Tibial nerve (tissue), 4 donors: ENCODE results near the gene FAM169A. TPM values are rescaled to one million over a fixed set of nuclear protein-coding genes. Genes with fewer than 3 reads are reported as not detected.
A peak's percentile ranks its signal among the peaks of the same experiment; 100 is the strongest.
"Not testable (repeated sequence)": the region's sequence is repeated elsewhere in the genome, so short reads cannot be mapped to it uniquely, and the experiment has no call there.

Source experiments
- DNase-seq, 2 donors: peaks; one replicate each; pipeline ENCODE4 v3.0.0-alpha.2; 2019; ENCODE audit warnings: low spot score in 2 of 2
- H3K27ac ChIP-seq, 4 donors: fragments of 200-600 bp; sonication (generic) in 3 of 4; one replicate each; pipeline ENCODE4 v1.5.1; 2017 to 2019; ENCODE audit warnings: mild to moderate bottlenecking in 1 of 4
- H3K27me3 ChIP-seq, 2 donors: fragments of 200-600 bp; sonication (generic) in 1 of 2; one replicate each; pipeline versions ENCODE4 v1.5.1 to v1.6.0; 2017 to 2019
- H3K36me3 ChIP-seq, 3 donors: fragments of 200-600 bp; sonication (generic); one replicate each; pipeline ENCODE4 v1.5.1; 2018 to 2019
- H3K4me1 ChIP-seq, 4 donors: fragments of 200-600 bp; sonication (generic) in 3 of 4; one replicate each; pipeline ENCODE4 v1.5.1; 2017 to 2019
- H3K4me3 ChIP-seq, 4 donors: fragments of 200-600 bp; sonication (generic) in 3 of 4; one replicate each; pipeline ENCODE4 v1.5.1; 2017 to 2019; ENCODE audit warnings: mild to moderate bottlenecking in 1 of 4, moderate library complexity in 1 of 4
- H3K9me3 ChIP-seq, 4 donors: fragments of 200-600 bp; sonication (generic) in 3 of 4; one replicate each; pipeline ENCODE4 v1.5.1; 2017 to 2019
- EP300 ChIP-seq, 2 donors: sonication (generic); formaldehyde crosslinking; IDR thresholded peaks; one replicate each; pipeline ENCODE4 v1.6.1; 2017; ENCODE audit warnings: antibody characterized with exemption in 2 of 2, mild to moderate bottlenecking in 1 of 2
- POLR2A ChIP-seq, 2 donors: fragments of 450-650 bp; IDR thresholded peaks; one replicate each; pipeline ENCODE4 v1.6.1; 2017; ENCODE audit warnings: antibody characterized with exemption in 2 of 2, mild to moderate bottlenecking in 2 of 2, moderate library complexity in 2 of 2
- whole genome bisulfite sequencing, 2 donors: methylation state at CpG; one replicate each; pipeline ENCODE4 v1.1.5; 2018; 5-methylcytosine and 5-hydroxymethylcytosine counted together
- total RNA-seq, 4 donors: library from RNA; depleted of rRNA; stranded (reverse); fragments of >200 nt; gene quantifications; one replicate each; pipeline ENCODE4 v1.1.0, GENCODE V29; 2016
- TF ChIP-seq, protein P1 (sequence below), 5 experiments: fragments of 200-600 bp in 3 of 5; fragments of 450-650 bp in 2 of 5; sonication (generic) in 3 of 5; IDR thresholded peaks; one replicate each; pipeline ENCODE4 v1.5.1; 2016 to 2019; ENCODE audit warnings: antibody characterized with exemption in 5 of 5, mild to moderate bottlenecking in 3 of 5, moderate library complexity in 2 of 5

The FAM169A gene
- total RNA-seq, 4 donors from 2014 or later, result 5.9 to 15.3 (median 10.8) TPM

- no peaks in the 10 kb centered on the region for H3K9me3 ChIP-seq
These were observed 7.5 kb upstream of the FAM169A start for GRCh38 chr5:74873525-74874249.

DNA sequence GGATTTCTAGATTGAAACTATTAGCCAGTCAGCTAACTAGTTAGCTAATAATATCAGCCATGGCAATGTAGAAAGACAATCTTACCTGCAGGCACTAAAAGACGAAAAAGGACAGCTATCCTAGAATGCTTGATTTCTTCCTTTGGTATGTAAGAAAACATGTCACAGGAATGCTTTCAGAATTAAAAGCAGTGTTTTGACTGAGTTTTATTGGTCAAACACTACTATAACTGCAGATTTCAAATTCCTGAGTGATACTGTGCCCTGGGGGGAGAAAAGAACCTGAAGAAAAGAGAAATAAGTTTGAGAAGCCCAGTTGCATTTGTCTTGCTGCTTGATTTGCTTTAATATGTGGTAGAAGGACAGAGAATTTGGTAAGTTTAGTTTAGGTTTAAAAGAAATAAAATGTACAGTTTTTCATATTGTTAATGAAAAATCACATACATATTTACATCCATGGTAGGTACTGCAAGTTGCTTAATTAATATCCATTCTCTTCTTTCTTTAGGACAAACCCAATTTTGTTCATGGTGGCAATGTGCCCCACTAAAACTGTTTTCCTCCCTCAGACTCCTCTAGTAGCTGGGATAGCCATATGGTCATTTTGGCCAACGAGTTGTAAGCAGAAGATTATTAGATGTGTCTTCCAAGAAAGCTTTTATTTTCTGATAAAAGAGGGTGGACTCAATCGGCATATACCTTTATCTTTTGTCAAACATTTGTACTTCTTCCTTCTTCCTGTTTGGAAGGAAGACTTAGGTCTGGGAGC, 4.3 kb upstream of the FAM169A start:
- Histone ChIP-seq H3K27me3 (peaks cover 0 to 20% of the 10 kb centered on the region in 2 donors), H3K9me3 (no peaks in the 10 kb centered on the region), H3K27ac (no peak overlapping the region), H3K4me3 (no peak overlapping the region), H3K36me3 (no peaks in the 10 kb centered on the region), H3K4me1 (peaks cover 0 to 7% (median 1%) of the 10 kb centered on the region in 4 donors)
- WGBS, 2 donors, result 84 to 87% methylated on average over 3 of the region's 3 CpGs
- no peak for DNase-seq
- TF ChIP-seq POLR2A (IDR thresholded peaks at IDR 0.05), result no peak
- no peak for TF ChIP-seq EP300 (IDR thresholded peaks at IDR 0.05)
- TF ChIP-seq, protein P1, sequence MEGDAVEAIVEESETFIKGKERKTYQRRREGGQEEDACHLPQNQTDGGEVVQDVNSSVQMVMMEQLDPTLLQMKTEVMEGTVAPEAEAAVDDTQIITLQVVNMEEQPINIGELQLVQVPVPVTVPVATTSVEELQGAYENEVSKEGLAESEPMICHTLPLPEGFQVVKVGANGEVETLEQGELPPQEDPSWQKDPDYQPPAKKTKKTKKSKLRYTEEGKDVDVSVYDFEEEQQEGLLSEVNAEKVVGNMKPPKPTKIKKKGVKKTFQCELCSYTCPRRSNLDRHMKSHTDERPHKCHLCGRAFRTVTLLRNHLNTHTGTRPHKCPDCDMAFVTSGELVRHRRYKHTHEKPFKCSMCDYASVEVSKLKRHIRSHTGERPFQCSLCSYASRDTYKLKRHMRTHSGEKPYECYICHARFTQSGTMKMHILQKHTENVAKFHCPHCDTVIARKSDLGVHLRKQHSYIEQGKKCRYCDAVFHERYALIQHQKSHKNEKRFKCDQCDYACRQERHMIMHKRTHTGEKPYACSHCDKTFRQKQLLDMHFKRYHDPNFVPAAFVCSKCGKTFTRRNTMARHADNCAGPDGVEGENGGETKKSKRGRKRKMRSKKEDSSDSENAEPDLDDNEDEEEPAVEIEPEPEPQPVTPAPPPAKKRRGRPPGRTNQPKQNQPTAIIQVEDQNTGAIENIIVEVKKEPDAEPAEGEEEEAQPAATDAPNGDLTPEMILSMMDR (IDR thresholded peaks at IDR 0.05), result no peak

More at GRCh38 chr5:74873525-74874249, 7.5 kb upstream of the FAM169A start:
- Histone ChIP-seq H3K36me3 (no peaks in the 10 kb centered on the region), H3K27ac (no peak overlapping the region), H3K4me1 (peaks cover 0 to 16% (median 0%) of the 10 kb centered on the region in 4 donors), H3K27me3 (peaks cover 0 to 3% of the 10 kb centered on the region in 2 donors), H3K4me3 (no peak overlapping the region)
- TF ChIP-seq POLR2A (IDR thresholded peaks at IDR 0.05) (no peak), EP300 (IDR thresholded peaks at IDR 0.05) (no peak)
- TF ChIP-seq, protein P1 (IDR thresholded peaks at IDR 0.05), result no peak
- 75 to 84% methylated on average over 3 of the region's 3 CpGs for WGBS, 2 donors
- DNase-seq, result no peak

DNA sequence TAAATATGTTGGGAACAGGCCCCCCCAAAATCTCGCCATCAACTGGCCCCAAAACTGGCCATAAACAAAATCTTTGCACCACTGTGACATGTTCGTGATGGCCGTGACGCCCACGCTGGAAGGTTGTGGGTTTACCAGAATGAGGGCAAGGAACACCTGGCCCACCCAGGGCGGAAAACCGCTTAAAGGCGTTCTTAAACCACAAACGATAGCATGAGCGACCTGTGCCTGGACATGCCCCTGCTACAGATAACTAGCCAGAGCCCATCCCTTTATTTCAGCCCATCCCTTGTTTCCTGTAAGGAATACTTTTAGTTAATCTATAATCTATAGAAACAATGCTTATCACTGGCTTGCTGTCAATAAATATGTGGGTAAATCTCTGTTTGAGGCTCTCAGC, 3.2 kb upstream of the FAM169A start:
- not testable (repeated sequence) for H3K4me3 ChIP-seq, H3K9me3 ChIP-seq, H3K27ac ChIP-seq, DNase-seq, H3K36me3 ChIP-seq
- 81 to 87% methylated on average over 10 of the region's 10 CpGs for WGBS, 2 donors
- Histone ChIP-seq H3K4me1 (peaks cover 0 to 12% (median 5%) of the 10 kb centered on the region in 4 donors), H3K27me3 (peaks cover 0 to 30% of the 10 kb centered on the region in 2 donors)

- Histone ChIP-seq H3K4me3 (peak overlapping the region in 3 of 4 donors; percentile 44 to 70 (median 47)), H3K27me3 (peaks cover 0 to 37% of the 10 kb centered on the region in 2 donors), H3K9me3 (no peaks in the 10 kb centered on the region), H3K27ac (peak overlapping the region in 1 of 4 donors; percentile 80), H3K4me1 (peaks cover 0 to 12% (median 5%) of the 10 kb centered on the region in 4 donors), H3K36me3 (no peaks in the 10 kb centered on the region)
- WGBS, 2 donors, result 22 to 23% methylated on average over 35 to 37 of the region's 37 CpGs
- DNase-seq, result no peak
- TF ChIP-seq EP300 (IDR thresholded peaks at IDR 0.05) (no peak), POLR2A (IDR thresholded peaks at IDR 0.05) (no peak)
- TF ChIP-seq, protein P1 (IDR thresholded peaks at IDR 0.05), result no peak
These were observed 492 bp upstream of the FAM169A start for GRCh38 chr5:74866596-74867162.

DNA sequence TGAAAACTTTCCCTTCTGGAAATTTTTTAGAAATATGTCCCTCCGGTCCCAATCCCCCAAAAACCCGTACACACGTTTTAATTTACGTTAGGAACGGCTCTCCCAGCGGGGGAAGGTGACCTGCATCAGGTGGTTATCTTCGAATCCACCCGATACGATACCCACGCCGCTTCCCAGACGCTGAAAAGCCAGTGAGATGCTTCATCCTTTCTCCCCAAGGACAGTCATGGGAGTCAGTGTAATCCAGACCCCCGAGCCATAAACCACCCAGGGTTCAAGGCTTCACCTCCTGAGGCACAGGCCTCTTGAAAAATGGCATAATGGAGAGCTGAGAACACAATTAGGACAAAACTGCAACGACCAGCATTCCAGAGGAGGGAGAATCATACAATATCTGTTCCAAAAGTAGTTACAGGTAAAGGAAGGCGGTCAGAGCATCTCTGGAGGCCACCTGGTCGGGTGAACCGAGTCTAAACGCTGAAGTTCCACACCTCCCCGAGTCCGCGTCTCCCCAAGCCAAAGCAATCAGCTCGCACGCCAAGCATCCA, 857 bp downstream of the FAM169A start:
- TF ChIP-seq POLR2A (IDR thresholded peaks at IDR 0.05) (no peak), EP300 (IDR thresholded peaks at IDR 0.05) (no peak)
- TF ChIP-seq, protein P1 (IDR thresholded peaks at IDR 0.05), result no peak
- H3K27ac ChIP-seq, result peak overlapping the region in 2 of 4 donors; percentile 42 to 80
- WGBS, 2 donors, result 11 to 16% methylated on average over 15 to 23 of the region's 23 CpGs

More for the DNA sequence above, 857 bp downstream of the FAM169A start:
- Histone ChIP-seq H3K4me1 (peaks cover 0 to 12% (median 5%) of the 10 kb centered on the region in 4 donors), H3K27me3 (peaks cover 0 to 34% of the 10 kb centered on the region in 2 donors), H3K36me3 (no peaks in the 10 kb centered on the region), H3K4me3 (peak overlapping the region; percentile 39 to 70 (median 46)), H3K9me3 (no peaks in the 10 kb centered on the region)
- no peak for DNase-seq
